PC-3 (cell line): ENCODE data around the gene FBXL19.

Source experiments
- EZH2 ChIP-seq: fragments of 300-600 bp; sonication (generic); IDR thresholded peaks from one replicate; pipeline ENCODE4 v1.6.1; 2017; ENCODE audit warnings: antibody characterized with exemption, mild to moderate bottlenecking, low read length; ENCODE audit not compliant: unreplicated experiment
- EZH2phosphoT487 ChIP-seq: fragments of 300-600 bp; sonication (generic); IDR thresholded peaks from 2 replicates; pipeline ENCODE4 v1.6.1; 2018; ENCODE audit warnings: mild to moderate bottlenecking, antibody characterized with exemption, low read length, borderline replicate concordance
- TF ChIP-seq, protein P1 (sequence below): fragments of 300-600 bp; sonication (generic); conservative IDR thresholded peaks from 2 replicates; pipeline ENCODE4 v1.5.1; 2017; ENCODE audit warnings: antibody characterized with exemption, low read depth, mild to moderate bottlenecking, low read length

DNA sequence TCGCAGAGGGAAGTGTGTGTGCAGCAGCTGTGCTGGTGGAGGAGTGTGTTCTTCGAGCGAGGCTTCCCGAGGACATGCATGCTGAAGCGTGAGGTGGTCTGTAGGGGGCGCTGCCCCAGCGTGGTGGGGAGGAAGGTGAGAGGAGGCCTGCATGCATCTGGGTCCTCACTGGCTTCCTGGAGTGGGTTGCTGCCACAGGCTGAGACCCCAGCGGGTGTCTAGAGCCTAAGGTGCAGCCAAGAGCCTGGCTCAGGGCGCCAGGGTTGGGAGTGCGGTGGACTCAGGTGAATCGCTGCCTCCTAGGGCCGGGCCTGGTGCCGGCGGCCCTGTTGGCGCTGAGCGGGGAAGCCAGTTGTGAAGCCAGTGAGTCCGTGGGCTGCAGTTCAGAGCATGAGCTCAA is 54.1 kb downstream of the FBXL19 start:
- TF ChIP-seq, protein P1, sequence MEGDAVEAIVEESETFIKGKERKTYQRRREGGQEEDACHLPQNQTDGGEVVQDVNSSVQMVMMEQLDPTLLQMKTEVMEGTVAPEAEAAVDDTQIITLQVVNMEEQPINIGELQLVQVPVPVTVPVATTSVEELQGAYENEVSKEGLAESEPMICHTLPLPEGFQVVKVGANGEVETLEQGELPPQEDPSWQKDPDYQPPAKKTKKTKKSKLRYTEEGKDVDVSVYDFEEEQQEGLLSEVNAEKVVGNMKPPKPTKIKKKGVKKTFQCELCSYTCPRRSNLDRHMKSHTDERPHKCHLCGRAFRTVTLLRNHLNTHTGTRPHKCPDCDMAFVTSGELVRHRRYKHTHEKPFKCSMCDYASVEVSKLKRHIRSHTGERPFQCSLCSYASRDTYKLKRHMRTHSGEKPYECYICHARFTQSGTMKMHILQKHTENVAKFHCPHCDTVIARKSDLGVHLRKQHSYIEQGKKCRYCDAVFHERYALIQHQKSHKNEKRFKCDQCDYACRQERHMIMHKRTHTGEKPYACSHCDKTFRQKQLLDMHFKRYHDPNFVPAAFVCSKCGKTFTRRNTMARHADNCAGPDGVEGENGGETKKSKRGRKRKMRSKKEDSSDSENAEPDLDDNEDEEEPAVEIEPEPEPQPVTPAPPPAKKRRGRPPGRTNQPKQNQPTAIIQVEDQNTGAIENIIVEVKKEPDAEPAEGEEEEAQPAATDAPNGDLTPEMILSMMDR: peak; percentile 40
- TF ChIP-seq EZH2 (no peak), EZH2phosphoT487 (no peak)
